Mesenchymal stem cell (in vitro differentiated cells and primary cell): Measurements from ENCODE around the gene RIPPLY2.

ENCODE experiments used
- DNase-seq: peaks from one replicate; pipeline ENCODE4 v3.0.0-alpha.2; 2013
- H2AFZ ChIP-seq: one replicate; pipeline ENCODE4 v1.6.1; 2013; ENCODE audit warnings: low read depth, mild to moderate bottlenecking, control low read depth, inconsistent platforms, low read length, moderate library complexity
- H2AK5ac ChIP-seq: 2 replicates; pipeline ENCODE4 v1.6.1; 2013; ENCODE audit warnings: low read length, moderate library complexity, mild to moderate bottlenecking, inconsistent platforms; ENCODE audit not compliant: severe bottlenecking
- H2BK120ac ChIP-seq: one replicate; pipeline ENCODE4 v1.6.1; 2013; ENCODE audit warnings: low read depth, mild to moderate bottlenecking, inconsistent platforms, low read length, moderate library complexity
- H2BK12ac ChIP-seq, 2 experiments: one replicate each; pipeline ENCODE4 v1.6.1; 2013; ENCODE audit warnings: inconsistent platforms in 2 of 2, low read length in 2 of 2, mild to moderate bottlenecking in 2 of 2, moderate library complexity in 2 of 2, control low read depth in 1 of 2
- H2BK15ac ChIP-seq: one replicate; pipeline ENCODE4 v1.6.1; 2013; ENCODE audit warnings: mild to moderate bottlenecking, low read depth, inconsistent platforms; ENCODE audit not compliant: poor library complexity, severe bottlenecking
- H2BK5ac ChIP-seq: 2 replicates; pipeline ENCODE4 v1.6.1; 2013; ENCODE audit warnings: low read depth, mild to moderate bottlenecking, low read length, control low read depth, inconsistent platforms; ENCODE audit not compliant: poor library complexity, severe bottlenecking
- H3K14ac ChIP-seq, 2 experiments: one replicate each; pipeline ENCODE4 v1.6.1; 2013; ENCODE audit warnings: inconsistent platforms in 2 of 2, low read length in 2 of 2, control low read depth in 1 of 2, mild to moderate bottlenecking in 1 of 2, moderate library complexity in 1 of 2
- H3K18ac ChIP-seq, 2 experiments: one replicate each; pipeline ENCODE4 v1.6.1; 2013; ENCODE audit warnings: inconsistent platforms in 2 of 2, low read length in 2 of 2, control low read depth in 1 of 2, low read depth in 1 of 2, mild to moderate bottlenecking in 1 of 2
- H3K23ac ChIP-seq, 2 experiments: one replicate each; pipeline ENCODE4 v1.6.1; 2013; ENCODE audit warnings: inconsistent platforms in 2 of 2, low read length in 2 of 2, mild to moderate bottlenecking in 2 of 2, moderate library complexity in 2 of 2, control low read depth in 1 of 2
- H3K27ac ChIP-seq: 2 replicates; pipeline ENCODE4 v1.5.1; 2013; ENCODE audit warnings: mild to moderate bottlenecking, moderate library complexity, low read length, control low read depth, inconsistent platforms; ENCODE audit not compliant: poor library complexity, severe bottlenecking
- H3K27me3 ChIP-seq, 2 experiments: 2 replicates each; pipeline versions ENCODE4 v1.6.1 to v1.7.0; 2013; ENCODE audit warnings: low read length in 2 of 2, mild to moderate bottlenecking in 2 of 2, moderate library complexity in 2 of 2, control low read depth in 1 of 2, inconsistent platforms in 1 of 2; ENCODE audit not compliant: control insufficient read depth in 1 of 2, insufficient read depth in 1 of 2
- H3K36me3 ChIP-seq, 2 experiments: 2 replicates each; pipeline versions ENCODE4 v1.6.1 to v1.7.0; 2013; ENCODE audit warnings: low read length in 2 of 2, control low read depth in 1 of 2, inconsistent platforms in 1 of 2, low read depth in 1 of 2, mild to moderate bottlenecking in 1 of 2; ENCODE audit not compliant: insufficient read depth in 2 of 2, control insufficient read depth in 1 of 2
- H3K4ac ChIP-seq, 2 experiments: one replicate each; pipeline ENCODE4 v1.6.1; 2013; ENCODE audit warnings: inconsistent platforms in 2 of 2, low read length in 2 of 2, mild to moderate bottlenecking in 2 of 2, moderate library complexity in 2 of 2, control low read depth in 1 of 2, low read depth in 1 of 2
- H3K4me1 ChIP-seq: 2 replicates; pipeline ENCODE4 v1.6.1; 2013; ENCODE audit warnings: low read depth, low read length, control low read depth; ENCODE audit not compliant: control insufficient read depth, insufficient read depth
- H3K4me2 ChIP-seq: 2 replicates; pipeline ENCODE4 v1.6.1; 2013; ENCODE audit warnings: low read length, mild to moderate bottlenecking, inconsistent platforms; ENCODE audit not compliant: poor library complexity, severe bottlenecking
- H3K4me3 ChIP-seq, 2 experiments: 2 replicates each; pipeline versions ENCODE4 v1.5.1 to v1.7.0; 2013; ENCODE audit warnings: low read length in 2 of 2, mild to moderate bottlenecking in 2 of 2, control low read depth in 1 of 2, low read depth in 1 of 2; ENCODE audit not compliant: insufficient read depth in 1 of 2
- H3K79me1 ChIP-seq: replicated peaks from 2 replicates; pipeline ENCODE4 v1.6.1; 2013; ENCODE audit warnings: mild to moderate bottlenecking, control low read depth, low read length, inconsistent platforms; ENCODE audit not compliant: poor library complexity, severe bottlenecking
- H3K9ac ChIP-seq: 2 replicates; pipeline ENCODE4 v1.7.0; 2013; ENCODE audit warnings: mild to moderate bottlenecking, low read length, moderate library complexity
- H3K9me3 ChIP-seq: 2 replicates; pipeline ENCODE4 v1.7.0; 2013; ENCODE audit warnings: mild to moderate bottlenecking, low read length; ENCODE audit not compliant: control insufficient read depth
- H4K8ac ChIP-seq: one replicate; pipeline ENCODE4 v1.6.1; 2013; ENCODE audit warnings: inconsistent platforms, mild to moderate bottlenecking, low read length, moderate library complexity
- H4K91ac ChIP-seq: one replicate; pipeline ENCODE4 v1.6.1; 2013; ENCODE audit warnings: mild to moderate bottlenecking, low read length, inconsistent platforms
- WGBS: methylation state at CpG from one replicate; pipeline ENCODE4 v1.1.7; 2013; ENCODE audit warnings: mixed read lengths; 5-methylcytosine and 5-hydroxymethylcytosine counted together

The RIPPLY2 gene

GRCh38 chr6:83844170-83844569 lies 9.0 kb upstream of the RIPPLY2 start:
- H3K36me3 ChIP-seq: no peaks in the 10 kb centered on the region
- H3K14ac ChIP-seq: no peak overlapping the region
- no peak overlapping the region for H4K91ac ChIP-seq
- H3K18ac ChIP-seq: no peak overlapping the region
- H4K8ac ChIP-seq: no peak overlapping the region
- no peaks in the 10 kb centered on the region for H3K27me3 ChIP-seq
- H2BK12ac ChIP-seq: no peak overlapping the region
- no peak overlapping the region for H2AK5ac ChIP-seq
- no peak overlapping the region for H2BK120ac ChIP-seq
- no peak overlapping the region for H2AFZ ChIP-seq
- H3K4me2 ChIP-seq: no peak overlapping the region
- 88% methylated on average over 1 of the region's 3 CpGs for WGBS
- H3K4me1 ChIP-seq: no peaks in the 10 kb centered on the region
- H3K9me3 ChIP-seq: peaks cover 10% of the 10 kb centered on the region
- no peak overlapping the region for H3K4ac ChIP-seq
- no peak overlapping the region for H3K27ac ChIP-seq
- no peak overlapping the region for H3K9ac ChIP-seq
- no peak overlapping the region for H2BK15ac ChIP-seq
- no peaks in the 10 kb centered on the region for H3K79me1 ChIP-seq
- no peak overlapping the region for H3K4me3 ChIP-seq
- H2BK5ac ChIP-seq: no peak overlapping the region
- H3K23ac ChIP-seq: no peak overlapping the region
- no peak for DNase-seq

GRCh38 chr6:83846291-83846690 lies 6.9 kb upstream of the RIPPLY2 start:
- Histone ChIP-seq H4K8ac (no peak overlapping the region), H3K27ac (no peak overlapping the region), H3K4me1 (no peaks in the 10 kb centered on the region), H3K14ac (no peak overlapping the region), H4K91ac (no peak overlapping the region), H3K18ac (no peak overlapping the region), H3K4ac (no peak overlapping the region), H2AK5ac (no peak overlapping the region), H3K4me3 (no peak overlapping the region), H2BK15ac (no peak overlapping the region), H3K36me3 (no peaks in the 10 kb centered on the region), H3K4me2 (no peak overlapping the region), H3K79me1 (no peaks in the 10 kb centered on the region), H2BK5ac (no peak overlapping the region), H3K23ac (no peak overlapping the region), H2AFZ (no peak overlapping the region), H3K27me3 (peaks cover 0 to 14% of the 10 kb centered on the region in 2 experiments), H3K9me3 (peaks cover 3% of the 10 kb centered on the region), H2BK120ac (no peak overlapping the region), H3K9ac (no peak overlapping the region), H2BK12ac (no peak overlapping the region)
- 29% methylated on average over 1 of the region's 1 CpG for WGBS
- DNase-seq: no peak

GRCh38 chr6:83847179-83847578 lies 6.0 kb upstream of the RIPPLY2 start:
- Histone ChIP-seq H3K9me3 (no peaks in the 10 kb centered on the region), H2AFZ (no peak overlapping the region), H3K27me3 (peaks cover 0 to 23% of the 10 kb centered on the region in 2 experiments), H3K4me3 (no peak overlapping the region), H3K23ac (no peak overlapping the region), H3K9ac (no peak overlapping the region), H2BK5ac (no peak overlapping the region), H3K27ac (no peak overlapping the region), H2BK12ac (no peak overlapping the region), H3K79me1 (no peaks in the 10 kb centered on the region), H4K91ac (no peak overlapping the region), H3K4me2 (no peak overlapping the region), H2AK5ac (no peak overlapping the region), H3K36me3 (no peaks in the 10 kb centered on the region), H3K4ac (no peak overlapping the region), H2BK15ac (no peak overlapping the region), H2BK120ac (no peak overlapping the region), H4K8ac (no peak overlapping the region), H3K18ac (no peak overlapping the region), H3K14ac (no peak overlapping the region), H3K4me1 (no peaks in the 10 kb centered on the region)
- DNase-seq: no peak

GRCh38 chr6:83849127-83849526 lies 4.0 kb upstream of the RIPPLY2 start:
- no peak overlapping the region for H2AFZ ChIP-seq
- DNase-seq: no peak
- no peak overlapping the region for H3K4me3 ChIP-seq
- H3K27ac ChIP-seq: no peak overlapping the region
- no peak overlapping the region for H2BK5ac ChIP-seq
- H2BK15ac ChIP-seq: no peak overlapping the region
- 82% methylated on average over 2 of the region's 2 CpGs for WGBS
- H3K9ac ChIP-seq: no peak overlapping the region
- H3K9me3 ChIP-seq: no peaks in the 10 kb centered on the region
- peaks cover 13% of the 10 kb centered on the region for H3K4me1 ChIP-seq
- no peak overlapping the region for H3K4ac ChIP-seq
- no peak overlapping the region for H3K14ac ChIP-seq
- H3K79me1 ChIP-seq: no peaks in the 10 kb centered on the region
- H4K8ac ChIP-seq: no peak overlapping the region
- no peak overlapping the region for H2BK12ac ChIP-seq
- H3K18ac ChIP-seq: no peak overlapping the region
- no peak overlapping the region for H2BK120ac ChIP-seq
- H2AK5ac ChIP-seq: no peak overlapping the region
- H3K36me3 ChIP-seq: peaks cover 0 to 3% of the 10 kb centered on the region in 2 experiments
- H3K4me2 ChIP-seq: no peak overlapping the region
- peaks cover 18 to 41% of the 10 kb centered on the region in 2 experiments for H3K27me3 ChIP-seq
- no peak overlapping the region for H3K23ac ChIP-seq
- no peak overlapping the region for H4K91ac ChIP-seq
